ENCODE data around the gene FBXO47.

- TF ChIP-seq POLR2AphosphoS5 (IDR thresholded peaks at IDR 0.05), result no peak
- TF ChIP-seq CTCF (IDR thresholded peaks at IDR 0.05), result no peak
These were observed 50.4 kb downstream of the FBXO47 start for GRCh38 chr17:38916771-38917170.

All from upper lobe of left lung (tissue), 4 donors.